Caco-2 (cell line): ENCODE data around the gene PRDM5. TPM values are rescaled to one million over a fixed set of nuclear protein-coding genes. Genes with fewer than 3 reads are reported as not detected.
"Not testable (repeated sequence)": the region's sequence is repeated elsewhere in the genome, so short reads cannot be mapped to it uniquely, and the experiment has no call there.

Experiments
- BruUV-seq: library from RNA; stranded (reverse); fragments of 400-500 nt; replicated peaks from 2 replicates; lab custom pipeline; 2021; lab: Mats Ljungman, UMichigan
- CTCF ChIA-PET: fragments of 300-600 bp; sonication (Branson Sonifier 250); formaldehyde crosslinking; loops from one replicate; lab custom pipeline; 2022; ENCODE audit warnings: antibody characterized with exemption; lab: Charles Lee
- POLR2A ChIA-PET: fragments of 300-600 bp; sonication (Branson Sonifier 250); formaldehyde crosslinking; loops from one replicate; lab custom pipeline; 2022; ENCODE audit warnings: antibody characterized with exemption; lab: Charles Lee
- DNase-seq, 2 experiments: peaks; one replicate each; pipeline versions ENCODE4 v3.0.0 to v3.0.0-alpha.2; 2020 to 2022
- H3K27me3 ChIP-seq: replicated peaks from 2 replicates; pipeline ENCODE4 v1.6.0; 2011; ENCODE audit warnings: low read length; ENCODE audit not compliant: control insufficient read depth, insufficient read depth
- H3K36me3 ChIP-seq: 2 replicates; pipeline ENCODE4 v1.5.1; 2011; ENCODE audit warnings: low read length; ENCODE audit not compliant: control insufficient read depth, insufficient read depth
- H3K4me1 ChIP-seq: fragments of 250-450 bp; sonication (Bioruptor Pico); 2 replicates; pipeline ENCODE4 v1.5.1; 2020; ENCODE audit warnings: mild to moderate bottlenecking
- H3K4me3 ChIP-seq: 2 replicates; pipeline ENCODE4 v1.5.1; 2011; ENCODE audit warnings: low read depth, mild to moderate bottlenecking, control low read depth, low read length
- H3K9me3 ChIP-seq: fragments of 250-450 bp; sonication (Bioruptor Pico); 2 replicates; pipeline ENCODE4 v1.5.1; 2020; ENCODE audit warnings: mild to moderate bottlenecking, moderate library complexity
- H3K27ac Mint-ChIP-seq: one replicate; pipeline ENCODE4 v1.8.0; 2022; ENCODE audit warnings: mixed read lengths; ENCODE audit not compliant: unreplicated experiment
- H3K27me3 Mint-ChIP-seq: one replicate; pipeline ENCODE4 v1.8.0; 2022; ENCODE audit warnings: mixed read lengths; ENCODE audit not compliant: insufficient read depth, unreplicated experiment
- H3K36me3 Mint-ChIP-seq: one replicate; pipeline ENCODE4 v1.8.0; 2022; ENCODE audit warnings: mild to moderate bottlenecking, mixed read lengths; ENCODE audit not compliant: insufficient read depth, unreplicated experiment
- H3K4me1 Mint-ChIP-seq: one replicate; pipeline ENCODE4 v1.8.0; 2022; ENCODE audit warnings: low read depth, mixed read lengths; ENCODE audit not compliant: unreplicated experiment
- H3K4me3 Mint-ChIP-seq: one replicate; pipeline ENCODE4 v1.8.0; 2022; ENCODE audit warnings: mild to moderate bottlenecking, moderate library complexity, mixed read lengths; ENCODE audit not compliant: unreplicated experiment
- H3K9me3 Mint-ChIP-seq: one replicate; pipeline ENCODE4 v1.8.0; 2022; ENCODE audit warnings: mixed read lengths; ENCODE audit not compliant: unreplicated experiment
- intact Hi-C: fragments of 100-400 bp; cut with micrococcal nuclease; formaldehyde crosslinking; loops from one replicate; pipeline ENCODE4 v1.10.0; 2022; ENCODE audit not compliant: unreplicated experiment
- total RNA-seq: library from RNA; stranded (reverse); gene quantifications from 2 replicates; pipeline ENCODE4 v1.2.3, GENCODE V29; 2022
- TF ChIP-seq, protein P1 (sequence below), 2 experiments: fragments of 200-600 bp in 1 of 2; IDR thresholded peaks; 1 replicate in 1 of 2; 2 replicates in 1 of 2; pipeline versions ENCODE4 v1.5.1 to v1.8.0; 2011 to 2022; ENCODE audit warnings: antibody characterized with exemption in 1 of 2, control low read depth in 1 of 2, inconsistent platforms in 1 of 2, low read depth in 1 of 2, low read length in 1 of 2, mild to moderate bottlenecking in 1 of 2, moderate library complexity in 1 of 2; ENCODE audit not compliant: insufficient read depth in 1 of 2, severe bottlenecking in 1 of 2, unreplicated experiment in 1 of 2

PRDM5 gene
- total RNA-seq, 1 experiment from 2014 or later, result 14.3 TPM

DNA sequence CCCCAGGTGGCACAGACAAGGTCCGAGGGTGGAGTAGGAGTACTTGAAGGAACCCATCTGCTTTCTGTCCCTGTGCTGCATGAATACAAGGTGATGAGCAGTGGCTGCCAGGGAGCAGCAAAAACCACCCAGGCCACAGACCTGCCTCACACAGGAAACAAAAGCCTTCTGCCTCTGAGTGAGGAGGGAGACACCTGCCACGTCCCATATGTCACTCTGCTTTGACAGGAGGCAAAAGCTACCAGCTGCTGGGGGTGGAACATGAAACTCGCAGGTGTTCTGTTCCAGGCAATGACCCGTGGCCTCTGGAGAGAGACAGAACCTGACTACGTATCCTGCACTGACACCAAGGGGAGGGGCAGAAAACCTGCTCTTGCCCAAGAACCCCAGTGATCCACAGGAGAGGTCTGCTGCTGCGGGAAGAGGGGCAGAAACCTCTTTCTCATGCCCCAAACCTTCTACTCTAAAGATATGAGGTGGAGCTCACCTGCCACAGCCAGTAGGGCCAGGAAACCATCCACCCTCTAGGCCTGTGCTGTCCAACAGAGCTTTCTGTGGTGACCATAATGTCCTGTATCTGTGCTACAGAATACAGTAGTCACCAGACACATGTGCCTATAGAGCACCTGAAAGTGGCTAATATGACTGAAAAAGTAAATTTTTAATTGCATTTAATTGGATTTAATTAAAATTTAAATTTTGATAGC, 172.9 kb downstream of the PRDM5 start:
- Mint-ChIP-seq H3K36me3 (peaks cover 5% of the 10 kb centered on the region), H3K27me3 (no peaks in the 10 kb centered on the region), H3K4me3 (no peak overlapping the region), H3K27ac (no peak overlapping the region), H3K4me1 (no peaks in the 10 kb centered on the region), H3K9me3 (peaks cover 10% of the 10 kb centered on the region)
- Histone ChIP-seq H3K4me3 (no peak overlapping the region), H3K4me1 (peaks cover 7% of the 10 kb centered on the region), H3K36me3 (no peaks in the 10 kb centered on the region), H3K9me3 (0 out of 2 replicates have a peak, but pooled peaks cover 5% of the 10 kb centered on the region), H3K27me3 (no peaks in the 10 kb centered on the region)
- intact Hi-C loops, result no loop called here
- ChIA-PET CTCF (no interaction called here), POLR2A (no interaction called here)
- no TSS peak for BruUV-seq
- DNase-seq, result no peak
- TF ChIP-seq, protein P1, sequence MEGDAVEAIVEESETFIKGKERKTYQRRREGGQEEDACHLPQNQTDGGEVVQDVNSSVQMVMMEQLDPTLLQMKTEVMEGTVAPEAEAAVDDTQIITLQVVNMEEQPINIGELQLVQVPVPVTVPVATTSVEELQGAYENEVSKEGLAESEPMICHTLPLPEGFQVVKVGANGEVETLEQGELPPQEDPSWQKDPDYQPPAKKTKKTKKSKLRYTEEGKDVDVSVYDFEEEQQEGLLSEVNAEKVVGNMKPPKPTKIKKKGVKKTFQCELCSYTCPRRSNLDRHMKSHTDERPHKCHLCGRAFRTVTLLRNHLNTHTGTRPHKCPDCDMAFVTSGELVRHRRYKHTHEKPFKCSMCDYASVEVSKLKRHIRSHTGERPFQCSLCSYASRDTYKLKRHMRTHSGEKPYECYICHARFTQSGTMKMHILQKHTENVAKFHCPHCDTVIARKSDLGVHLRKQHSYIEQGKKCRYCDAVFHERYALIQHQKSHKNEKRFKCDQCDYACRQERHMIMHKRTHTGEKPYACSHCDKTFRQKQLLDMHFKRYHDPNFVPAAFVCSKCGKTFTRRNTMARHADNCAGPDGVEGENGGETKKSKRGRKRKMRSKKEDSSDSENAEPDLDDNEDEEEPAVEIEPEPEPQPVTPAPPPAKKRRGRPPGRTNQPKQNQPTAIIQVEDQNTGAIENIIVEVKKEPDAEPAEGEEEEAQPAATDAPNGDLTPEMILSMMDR (IDR thresholded peaks at IDR 0.05; ENCODE audit: insufficient read depth in 1 of 2, low read depth in 1 of 2, low read length in 1 of 2, severe bottlenecking in 1 of 2, unreplicated experiment in 1 of 2), result no peak

DNA sequence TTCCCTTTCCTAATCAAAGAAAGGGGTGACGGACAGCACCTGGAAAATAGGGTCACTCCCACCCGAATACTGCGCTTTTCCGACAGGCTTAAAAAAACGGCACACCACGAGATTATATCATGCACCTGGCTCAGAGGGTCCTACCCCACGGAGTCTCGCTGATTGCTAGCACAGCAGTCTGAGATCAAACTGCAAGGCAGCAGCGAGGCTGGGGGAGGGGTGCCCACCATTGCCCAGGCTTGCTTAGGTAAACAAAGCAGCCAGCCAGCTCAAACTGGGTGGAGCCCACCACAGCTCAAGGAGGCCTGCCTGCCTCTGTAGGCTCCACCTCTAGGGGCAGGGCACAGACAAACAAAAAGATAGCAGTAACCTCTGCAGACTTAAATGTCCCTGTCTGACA, 180.9 kb downstream of the PRDM5 start:
- H3K27ac Mint-ChIP-seq, BruUV-seq, H3K4me3 Mint-ChIP-seq, DNase-seq, H3K27me3 Mint-ChIP-seq, H3K4me1 ChIP-seq, H3K27me3 ChIP-seq, H3K4me3 ChIP-seq, H3K4me1 Mint-ChIP-seq, CTCF ChIA-PET, H3K36me3 Mint-ChIP-seq, H3K36me3 ChIP-seq, POLR2A ChIA-PET, H3K9me3 ChIP-seq, H3K9me3 Mint-ChIP-seq, intact Hi-C loops: not testable (repeated sequence)

DNA sequence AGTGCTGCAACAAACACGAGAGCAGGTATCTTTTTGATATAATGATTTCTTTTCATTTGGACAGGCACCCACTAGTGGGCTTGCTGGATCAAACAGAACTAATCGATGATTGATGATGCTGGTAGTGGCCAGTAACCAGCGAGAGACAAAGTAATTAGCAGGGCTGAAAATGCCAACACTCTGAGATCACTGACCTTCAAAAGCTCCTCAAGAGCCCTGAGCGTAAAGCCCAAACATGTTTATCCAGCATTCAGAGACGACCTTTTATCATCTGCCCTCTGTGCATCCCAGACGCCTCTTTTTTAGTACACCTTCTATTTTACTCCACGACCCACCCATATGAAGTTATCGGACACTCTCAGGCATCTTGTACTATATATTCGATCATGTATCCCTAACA, 186.2 kb downstream of the PRDM5 start:
- TF ChIP-seq, protein P1 (IDR thresholded peaks at IDR 0.05; ENCODE audit: insufficient read depth in 1 of 2, low read depth in 1 of 2, low read length in 1 of 2, severe bottlenecking in 1 of 2, unreplicated experiment in 1 of 2), result no peak
- no peak for DNase-seq
- no TSS peak for BruUV-seq
- peaks cover 6% of the 10 kb centered on the region for H3K36me3 Mint-ChIP-seq
- H3K27ac Mint-ChIP-seq, result no peak overlapping the region
- ChIA-PET CTCF (no interaction called here), POLR2A (no interaction called here)
- Histone ChIP-seq H3K4me3 (no peak overlapping the region), H3K4me1 (no peaks in the 10 kb centered on the region), H3K36me3 (no peaks in the 10 kb centered on the region), H3K27me3 (no peaks in the 10 kb centered on the region), H3K9me3 (no peaks in the 10 kb centered on the region)
- no peaks in the 10 kb centered on the region for H3K9me3 Mint-ChIP-seq
- H3K4me1 Mint-ChIP-seq, result no peaks in the 10 kb centered on the region
- intact Hi-C loops, result no loop called here
- no peaks in the 10 kb centered on the region for H3K27me3 Mint-ChIP-seq
- no peak overlapping the region for H3K4me3 Mint-ChIP-seq
